NCI-H2029 (cell line): ENCODE measurements around the gene PROS1.

Experiments used
- DNase-seq: peaks from one replicate; lab custom pipeline; 2025; lab: John Stamatoyannopoulos, UW

PROS1 gene

GRCh38 chr3:93973131-93974126, at the start of gene PROS1:
Gene PROS1, minus strand, starts transcription at chr3:93973896. Its CDS starts 147 bp downstream, at chr3:93973749.
- DNase-seq = peak; percentile 27

GRCh38 chr3:94020293-94020692, 46.6 kb upstream of the PROS1 start:
- no peak for DNase-seq

- no peak for DNase-seq
Measured at GRCh38 chr3:94019659-94020058, 46.0 kb upstream of the PROS1 start.

GRCh38 chr3:94015025-94015424, 41.3 kb upstream of the PROS1 start:
- DNase-seq = no peak

DNA sequence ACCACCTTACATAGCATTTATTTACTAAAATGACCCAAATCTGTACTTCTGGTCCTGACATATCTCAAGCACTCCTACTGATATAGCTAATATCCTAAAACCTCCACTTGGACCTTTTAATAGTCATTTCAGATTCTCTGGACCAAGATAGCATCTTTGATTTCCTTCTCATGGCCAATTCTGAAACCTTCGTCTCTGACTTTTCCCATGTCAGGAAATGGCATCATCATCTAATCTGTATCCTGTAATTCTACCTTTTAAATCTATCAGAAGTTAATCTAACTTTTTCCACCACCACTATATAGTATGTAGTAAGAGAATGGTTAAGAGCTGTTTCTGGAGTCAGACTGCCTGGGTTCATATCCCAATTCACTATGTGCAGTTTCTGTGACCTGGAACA, 38.5 kb upstream of the PROS1 start:
- DNase-seq = no peak

GRCh38 chr3:94011233-94011711, 37.6 kb upstream of the PROS1 start:
- DNase-seq = no peak

DNA sequence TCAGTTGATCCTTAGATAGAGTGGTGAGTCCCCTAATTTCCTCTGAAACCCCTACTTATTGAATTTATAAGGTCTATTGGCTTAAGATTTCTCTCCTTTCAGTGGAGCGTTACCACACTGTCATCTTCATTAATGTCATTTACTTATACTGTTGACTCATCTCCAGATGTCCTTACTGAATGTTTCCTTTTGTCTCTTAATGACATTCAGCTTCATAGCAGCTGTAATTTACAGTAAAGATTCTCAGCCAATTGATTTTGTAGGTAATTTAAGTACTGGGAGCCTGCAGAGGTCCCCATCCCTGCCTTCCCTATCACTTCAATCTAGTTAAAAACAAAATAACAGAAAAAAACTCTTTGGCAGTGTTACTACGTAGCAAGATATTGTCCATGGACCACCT, 35.9 kb upstream of the PROS1 start:
- no peak for DNase-seq

- DNase-seq = no peak
Measured at GRCh38 chr3:94008253-94008652, 34.6 kb upstream of the PROS1 start.

- DNase-seq = peak; percentile 32
Measured at GRCh38 chr3:94004301-94004910, 30.7 kb upstream of the PROS1 start.

GRCh38 chr3:94001827-94002495, 28.3 kb upstream of the PROS1 start:
- no peak for DNase-seq

DNA sequence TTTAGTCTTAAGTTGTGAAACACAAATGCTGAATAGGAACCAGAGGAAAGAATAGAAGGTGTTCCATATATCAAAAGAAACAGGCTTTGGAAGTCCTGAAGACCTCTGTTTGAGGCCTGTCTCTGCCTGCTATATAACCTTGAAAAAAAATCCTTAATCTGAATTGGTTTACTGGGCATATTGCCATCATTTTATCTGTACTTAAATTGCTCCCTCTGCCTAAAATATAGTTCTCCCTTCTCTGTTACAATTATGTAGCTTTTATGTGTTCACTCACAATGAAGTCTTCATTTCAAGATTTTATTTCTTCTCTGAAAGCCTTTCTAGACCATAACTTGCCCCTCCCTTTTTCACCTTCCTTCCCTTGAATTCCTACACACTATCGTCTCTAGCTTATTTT, 27.5 kb upstream of the PROS1 start:
- no peak for DNase-seq

- no peak for DNase-seq
Measured at GRCh38 chr3:93994056-93994455, 20.4 kb upstream of the PROS1 start.

DNA sequence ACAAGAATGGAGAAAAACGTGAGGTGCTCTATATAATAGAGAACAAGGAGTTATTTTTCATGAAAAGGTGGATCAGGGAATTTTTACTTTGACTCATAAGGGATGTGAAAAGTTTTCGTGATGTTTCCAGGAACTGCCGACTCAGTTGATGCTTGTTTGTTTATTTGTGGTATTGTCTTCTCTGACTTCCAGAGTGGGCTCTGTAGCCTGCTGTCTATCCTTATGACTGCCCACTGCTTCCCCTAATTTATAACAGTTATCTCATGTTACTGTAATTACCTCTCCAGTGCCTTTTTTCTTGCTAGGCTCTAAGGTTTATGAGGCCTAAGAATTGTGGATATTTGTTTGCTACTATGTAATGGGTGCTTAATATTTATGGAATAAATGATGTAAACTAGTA, 18.5 kb upstream of the PROS1 start:
- no peak for DNase-seq

- DNase-seq = no peak
Measured at GRCh38 chr3:93991631-93992030, 17.9 kb upstream of the PROS1 start.

DNA sequence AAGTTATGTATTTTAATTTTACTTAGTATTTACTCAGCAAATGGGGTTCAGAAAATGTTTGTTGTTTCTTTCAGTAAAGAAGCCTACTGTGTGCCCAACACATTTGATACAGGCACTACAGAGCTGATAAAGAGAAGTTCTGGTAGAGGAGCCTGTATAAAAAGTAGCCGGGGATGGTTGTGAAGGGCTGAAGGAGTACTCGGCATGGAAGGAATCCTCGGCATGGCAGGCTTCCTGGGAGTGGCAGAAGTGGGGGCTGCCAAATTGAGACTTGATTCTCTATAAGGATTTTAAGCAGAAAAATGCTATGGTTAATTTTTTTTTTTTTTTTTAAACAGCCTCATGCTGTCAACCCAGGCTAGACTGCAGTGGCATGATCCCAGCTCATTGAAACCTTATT, 15.5 kb upstream of the PROS1 start:
- DNase-seq = no peak

- DNase-seq = no peak
Measured at GRCh38 chr3:93988764-93989163, 15.1 kb upstream of the PROS1 start.

DNA sequence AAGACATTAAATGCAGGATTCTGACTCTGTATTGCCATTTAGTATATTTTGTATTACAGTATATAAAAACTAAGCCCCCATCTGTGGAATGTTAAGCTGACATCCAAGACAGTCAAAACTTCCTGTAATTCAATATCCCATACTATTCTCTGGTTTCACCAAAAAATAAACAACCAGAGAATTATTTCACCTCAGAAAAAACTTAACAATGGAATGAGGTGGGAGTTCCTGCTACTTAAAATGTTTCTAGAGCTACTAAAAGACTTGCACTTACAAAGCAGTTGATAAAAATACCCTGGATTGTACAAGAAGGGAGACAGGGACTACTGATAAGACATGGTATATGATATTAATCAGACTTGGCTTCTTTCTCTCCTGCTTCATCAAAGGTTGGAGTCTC, 14.6 kb upstream of the PROS1 start:
- no peak for DNase-seq

GRCh38 chr3:93984618-93985017, 10.9 kb upstream of the PROS1 start:
- no peak for DNase-seq

DNA sequence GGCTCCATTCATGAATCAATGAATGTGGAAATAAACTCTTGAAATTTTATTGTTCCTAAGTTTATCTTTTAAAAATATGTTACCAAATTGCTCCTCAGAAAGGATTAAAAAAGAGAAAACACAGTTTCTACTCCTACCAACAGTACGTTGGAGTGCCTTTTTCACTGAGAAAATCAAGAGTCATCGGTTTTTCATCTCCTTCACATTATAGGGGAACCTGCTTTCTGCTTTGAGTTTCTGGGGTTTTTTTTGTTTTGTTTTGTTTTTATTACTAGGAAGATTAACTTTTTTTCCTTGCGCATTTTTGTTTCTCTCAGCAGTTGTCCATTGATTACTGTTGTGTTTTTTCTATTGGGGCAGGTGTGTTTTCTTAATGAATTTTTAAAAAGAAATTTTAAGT, 9.7 kb upstream of the PROS1 start:
- no peak for DNase-seq

DNA sequence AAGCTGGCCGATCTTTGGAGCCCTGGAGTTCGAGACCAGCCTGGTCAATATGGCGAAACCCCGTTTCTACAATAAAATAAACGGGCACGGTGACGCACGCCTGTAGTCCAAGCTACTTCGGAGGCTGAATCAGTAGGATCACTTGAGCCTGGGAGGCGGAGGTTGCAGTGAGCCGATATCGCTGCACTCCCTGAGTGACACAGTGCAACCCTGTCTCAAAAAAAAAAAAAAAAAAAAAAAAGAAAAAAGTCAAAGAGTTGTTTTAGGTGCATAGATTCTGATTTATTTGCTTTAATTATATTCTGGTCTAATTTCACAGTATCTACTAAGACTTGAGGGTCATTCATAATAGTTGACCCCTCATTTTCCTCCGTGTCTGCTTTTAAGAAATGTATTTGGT, 8.0 kb upstream of the PROS1 start:
- DNase-seq = no peak

DNA sequence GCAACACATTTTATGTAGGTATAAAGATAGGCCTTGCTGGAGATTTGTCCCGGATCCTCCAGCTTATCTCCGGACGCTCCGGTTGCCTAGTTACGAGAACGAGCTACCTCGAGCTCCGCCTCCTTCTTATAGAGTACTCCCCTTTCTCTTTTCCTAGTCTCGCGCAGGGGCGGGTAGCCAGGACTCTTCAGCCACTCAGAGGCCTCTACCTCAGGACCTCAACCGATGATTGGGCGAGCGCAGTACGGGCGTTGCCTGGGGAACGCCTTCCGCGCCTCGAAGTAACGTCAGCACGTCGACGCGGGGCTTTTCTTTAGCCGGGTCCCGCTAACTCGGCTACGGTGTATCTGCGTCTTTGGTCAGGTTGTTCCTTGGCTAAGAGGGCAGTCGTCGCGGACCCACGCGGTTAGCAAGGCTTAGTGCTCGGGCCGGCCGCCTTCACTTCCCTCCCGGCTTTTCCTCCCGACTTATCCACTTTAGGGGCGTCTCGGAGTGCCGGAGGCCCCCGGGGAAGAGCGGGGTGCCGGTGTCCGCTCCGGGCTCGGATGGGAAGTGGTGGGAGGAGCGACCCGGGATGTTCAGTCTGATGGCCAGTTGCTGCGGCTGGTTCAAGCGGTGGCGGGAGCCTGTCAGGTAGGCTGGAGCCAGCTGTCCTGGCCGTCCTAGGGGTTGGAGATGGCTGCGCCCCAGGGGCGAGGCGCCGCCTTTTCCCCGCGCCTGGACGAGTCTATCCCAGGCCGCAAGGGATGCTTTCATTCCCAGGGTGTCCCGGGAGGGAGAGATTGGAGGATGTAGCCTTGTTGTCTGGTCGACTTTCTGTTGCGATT, 6.4 kb upstream of the PROS1 start, which contains the start of gene ARL13B:
TSS of gene ARL13B (plus strand) at position 306 of the 827 bp plus-strand sequence. CDS start at position 575, 269 bp downstream.
- DNase-seq = peak; percentile 99

DNA sequence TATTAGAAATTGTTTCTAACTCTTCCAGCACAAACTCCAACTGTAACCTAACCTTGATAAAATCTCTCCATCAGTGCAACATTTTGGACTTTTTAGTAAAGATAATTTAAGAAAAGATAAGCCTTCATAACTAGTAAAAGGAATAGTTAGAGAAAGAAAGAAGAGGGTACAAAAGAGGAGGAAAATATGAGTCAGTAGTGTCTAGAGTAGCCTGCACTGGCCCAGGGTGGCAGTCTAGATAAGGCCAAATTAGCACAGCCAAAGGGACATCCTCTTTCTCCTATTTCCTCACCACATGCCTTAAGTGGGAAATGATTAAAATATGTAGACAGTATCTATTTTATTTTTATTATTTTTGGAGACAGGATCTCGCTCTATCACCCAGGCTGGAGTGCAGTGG, 3.7 kb downstream of the PROS1 start:
- DNase-seq = no peak
